Measurements from ENCODE around the gene MRS2.

DNA sequence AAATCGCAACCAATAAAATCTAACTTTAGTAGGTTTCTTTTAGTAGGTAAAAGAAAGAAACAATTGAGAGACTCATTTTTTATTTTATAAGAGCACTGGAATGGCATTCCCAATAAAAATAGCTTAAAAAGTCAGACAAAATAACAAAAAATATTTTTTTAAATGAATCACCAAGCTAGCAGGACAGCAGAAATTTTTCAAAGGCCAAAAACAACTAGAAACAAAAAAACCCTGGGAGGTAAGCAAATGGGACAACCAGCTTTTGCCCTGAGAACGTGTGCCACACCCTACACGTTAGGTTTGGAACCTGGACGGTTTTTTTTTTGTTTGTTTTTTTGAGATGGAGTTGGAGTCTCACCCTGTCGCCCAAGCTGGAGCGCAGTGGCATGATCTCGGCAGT lies 67.1 kb downstream of the MRS2 start:
- TF ChIP-seq, protein P1, sequence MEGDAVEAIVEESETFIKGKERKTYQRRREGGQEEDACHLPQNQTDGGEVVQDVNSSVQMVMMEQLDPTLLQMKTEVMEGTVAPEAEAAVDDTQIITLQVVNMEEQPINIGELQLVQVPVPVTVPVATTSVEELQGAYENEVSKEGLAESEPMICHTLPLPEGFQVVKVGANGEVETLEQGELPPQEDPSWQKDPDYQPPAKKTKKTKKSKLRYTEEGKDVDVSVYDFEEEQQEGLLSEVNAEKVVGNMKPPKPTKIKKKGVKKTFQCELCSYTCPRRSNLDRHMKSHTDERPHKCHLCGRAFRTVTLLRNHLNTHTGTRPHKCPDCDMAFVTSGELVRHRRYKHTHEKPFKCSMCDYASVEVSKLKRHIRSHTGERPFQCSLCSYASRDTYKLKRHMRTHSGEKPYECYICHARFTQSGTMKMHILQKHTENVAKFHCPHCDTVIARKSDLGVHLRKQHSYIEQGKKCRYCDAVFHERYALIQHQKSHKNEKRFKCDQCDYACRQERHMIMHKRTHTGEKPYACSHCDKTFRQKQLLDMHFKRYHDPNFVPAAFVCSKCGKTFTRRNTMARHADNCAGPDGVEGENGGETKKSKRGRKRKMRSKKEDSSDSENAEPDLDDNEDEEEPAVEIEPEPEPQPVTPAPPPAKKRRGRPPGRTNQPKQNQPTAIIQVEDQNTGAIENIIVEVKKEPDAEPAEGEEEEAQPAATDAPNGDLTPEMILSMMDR (IDR thresholded peaks at IDR 0.05): no peak
- TF ChIP-seq POLR2A (IDR thresholded peaks at IDR 0.05): no peak

Data from uterus (tissue), 2 donors.